HepG2 (cell line): ENCODE measurements around the gene OR4N5. TPM values are rescaled to one million over a fixed set of nuclear protein-coding genes. Genes with fewer than 3 reads are reported as not detected.
"Not testable (repeated sequence)": the region's sequence is repeated elsewhere in the genome, so short reads cannot be mapped to it uniquely, and the experiment has no call there.

Source experiments
- ATAC-seq: fragments of 200-7000 bp; cut with Tn5 transposase; 3 replicates; pipeline ENCODE4 v1.9.1; 2020; ENCODE audit warnings: mild to moderate bottlenecking, moderate library complexity
- BruUV-seq: library from RNA; stranded (reverse); fragments of 400-500 nt; replicated peaks from 2 replicates; lab custom pipeline; 2021; lab: Mats Ljungman, UMichigan
- CTCF ChIA-PET: fragments of 300-600 bp; formaldehyde crosslinking; extraction: SDS; loops from one replicate; lab custom pipeline; 2021; ENCODE audit warnings: low total read pairs, inconsistent platforms, low intra/inter-chr PET ratio; lab: Yijun Ruan, JAX
- POLR2A ChIA-PET: fragments of 350-600 bp; sonication (Branson Sonifier 250); formaldehyde crosslinking; loops from one replicate; lab custom pipeline; 2020; ENCODE audit warnings: antibody characterized with exemption, inconsistent platforms; lab: Yijun Ruan, JAX
- DNase-seq: peaks from one replicate; pipeline ENCODE4 v3.0.0-alpha.2; 2015; ENCODE audit warnings: low spot score
- FAIRE-seq: peaks from 3 replicates; lab custom pipeline; 2011; peaks lifted over from hg19 to GRCh38; lab: Jason Lieb, UNC
- H2AFZ ChIP-seq: one replicate; pipeline ENCODE4 v1.6.1; 2011; ENCODE audit warnings: low read length, inconsistent platforms
- H3K27ac ChIP-seq: fragments of 300-600 bp; 3 replicates; pipeline ENCODE4 v1.8.0; 2011; ENCODE audit warnings: mixed run types, mild to moderate bottlenecking, mixed read lengths, low read length, inconsistent platforms; ENCODE audit not compliant: insufficient read depth; ENCODE audit errors: extremely low read length
- H3K27me3 ChIP-seq, 2 experiments: fragments of 200-600 bp in 1 of 2; 2 replicates in 1 of 2; 3 replicates in 1 of 2; pipeline versions ENCODE4 v1.6.0 to v1.8.0; 2011; ENCODE audit warnings: low read length in 2 of 2, mild to moderate bottlenecking in 2 of 2, moderate library complexity in 2 of 2, inconsistent platforms in 1 of 2; ENCODE audit not compliant: insufficient read depth in 2 of 2, control insufficient read depth in 1 of 2
- H3K36me3 ChIP-seq, 2 experiments: fragments of 200-600 bp in 1 of 2; replicated peaks in 1 of 2; 2 replicates in 1 of 2; 3 replicates in 1 of 2; pipeline versions ENCODE4 v1.5.1 to v1.8.0; 2011; ENCODE audit warnings: low read length in 2 of 2, inconsistent platforms in 1 of 2; ENCODE audit not compliant: insufficient read depth in 2 of 2, control insufficient read depth in 1 of 2
- H3K4me1 ChIP-seq: 2 replicates; pipeline ENCODE4 v1.5.1; 2012; ENCODE audit warnings: low read length, inconsistent platforms; ENCODE audit not compliant: insufficient read depth
- H3K4me2 ChIP-seq: 2 replicates; pipeline ENCODE4 v1.6.0; 2011; ENCODE audit warnings: low read depth, low read length, inconsistent platforms
- H3K4me3 ChIP-seq, 3 experiments: fragments of 200-600 bp in 1 of 3; sonication (generic), shearing (Covaris generic) in 1 of 3; replicated peaks in 1 of 3; 2 replicates each; pipeline ENCODE4 v1.5.1; 2011 to 2016; ENCODE audit warnings: low read length in 3 of 3, inconsistent platforms in 2 of 3, low read depth in 2 of 3, mild to moderate bottlenecking in 2 of 3, control low read depth in 1 of 3, mixed read lengths in 1 of 3; ENCODE audit not compliant: insufficient read depth in 1 of 3
- H3K79me2 ChIP-seq: one replicate; pipeline ENCODE4 v1.6.1; 2011; ENCODE audit warnings: low read length, inconsistent platforms; ENCODE audit not compliant: insufficient read depth
- H3K9ac ChIP-seq: 2 replicates; pipeline ENCODE4 v1.6.0; 2011; ENCODE audit warnings: mild to moderate bottlenecking, low read depth, low read length, inconsistent platforms; ENCODE audit not compliant: insufficient read depth
- H3K9me3 ChIP-seq: 2 replicates; pipeline ENCODE4 v1.5.1; 2012; ENCODE audit warnings: mild to moderate bottlenecking, low read length
- H4K20me1 ChIP-seq: 2 replicates; pipeline ENCODE4 v1.6.0; 2011; ENCODE audit warnings: inconsistent platforms, mild to moderate bottlenecking, low read length, moderate library complexity; ENCODE audit not compliant: insufficient read depth
- BCL3 ChIP-seq: sonication (generic); formaldehyde crosslinking; IDR thresholded peaks from 2 replicates; pipeline ENCODE4 v1.5.1; 2020; ENCODE audit warnings: mild to moderate bottlenecking, missing genetic modification reagents, moderate library complexity
- ZBTB44 ChIP-seq: sonication (generic); formaldehyde crosslinking; IDR thresholded peaks from 2 replicates; pipeline ENCODE4 v1.4.0; 2020; ENCODE audit warnings: missing genetic modification reagents
- ZNF251 ChIP-seq: sonication (generic); formaldehyde crosslinking; IDR thresholded peaks from 2 replicates; pipeline ENCODE4 v1.9.0; 2021; ENCODE audit warnings: mild to moderate bottlenecking, missing genetic modification reagents
- in situ Hi-C: cut with HindIII; loops from 2 replicates; pipeline ENCODE4 v1.10.0; 2017; ENCODE audit warnings: low pct_unique_long_range_greater_than_20kb; ENCODE audit not compliant: extremely low pct_ligation_motif_present
- intact Hi-C: fragments of 100-400 bp; cut with micrococcal nuclease; formaldehyde crosslinking; loops from one replicate; pipeline ENCODE4 v1.10.0; 2022; ENCODE audit not compliant: unreplicated experiment
- polyA plus RNA-seq, 8 experiments: library from polyadenylated mRNA; depleted of rRNA in 3 of 8; stranded (reverse) in 7 of 8; unstranded in 1 of 8; fragments of >200 nt; fragmentation: Illumina TruSeq in 4 of 8; extraction: Trizol in 4 of 8; gene quantifications; 2 replicates each; pipeline versions ENCODE4 v1.2.1 to v1.2.3, GENCODE V29; 2011 to 2016; ENCODE audit warnings: low read depth in 4 of 8, missing spikeins in 1 of 8, mixed read lengths in 1 of 8; ENCODE audit not compliant: insufficient read depth in 1 of 8
- total RNA-seq, 5 experiments: library from RNA; depleted of rRNA; stranded (reverse); fragments of >200 nt; fragmentation: Illumina TruSeq; extraction: Trizol; gene quantifications; 2 replicates each; pipeline ENCODE4 v1.2.3, GENCODE V29; 2016; ENCODE audit warnings: low read depth in 1 of 5

Gene OR4N5
- total and polyA plus RNA-seq, 2 of the 13 experiments (the other 11 are each of a cell fraction or from before 2014, with no cell fraction given), result not detected

- TF ChIP-seq BCL3 (CRISPR knock-in tag) (no peak), ZBTB44 (no peak), ZNF251 (no peak)
These were observed 28.5 kb downstream of the OR4N5 start (continued) for GRCh38 chr14:20167091-20167490.

GRCh38 chr14:20169852-20170251 is 31.2 kb downstream of the OR4N5 start:
- in situ Hi-C loops, H3K9ac ChIP-seq, CTCF ChIA-PET, H2AFZ ChIP-seq, intact Hi-C loops, BruUV-seq, H3K4me3 ChIP-seq, H3K27ac ChIP-seq, H3K9me3 ChIP-seq, H3K79me2 ChIP-seq, H3K4me1 ChIP-seq, POLR2A ChIA-PET, H3K27me3 ChIP-seq, DNase-seq, ATAC-seq, FAIRE-seq, H3K4me2 ChIP-seq, H3K36me3 ChIP-seq, H4K20me1 ChIP-seq: not testable (repeated sequence)

GRCh38 chr14:20174205-20174604 is 35.6 kb downstream of the OR4N5 start:
- BruUV-seq, H3K9ac ChIP-seq, H4K20me1 ChIP-seq, in situ Hi-C loops, FAIRE-seq, H3K4me3 ChIP-seq, H3K36me3 ChIP-seq, POLR2A ChIA-PET, H2AFZ ChIP-seq, CTCF ChIA-PET, H3K27ac ChIP-seq, ATAC-seq, DNase-seq, H3K9me3 ChIP-seq, H3K4me2 ChIP-seq, H3K27me3 ChIP-seq, intact Hi-C loops, H3K4me1 ChIP-seq, H3K79me2 ChIP-seq: not testable (repeated sequence)
